Activated T-helper 1 cell treated with anti-CD3 and anti-CD28 coated beads, Interleukin-2, amount 50 U/mL, for 16 hours (primary cell): ENCODE data around the gene STXBP2.
A peak's percentile ranks its signal among the peaks of the same experiment; 100 is the strongest.

Experiments
- DNase-seq, 2 donors: peaks; one replicate each; pipeline ENCODE4 v3.0.0-alpha.2; 2020; ENCODE audit warnings: low read depth in 1 of 2, low spot score in 1 of 2

STXBP2 gene

GRCh38 chr19:7612282-7613274, 24.3 kb upstream of the STXBP2 start:
- DNase-seq = no peak

GRCh38 chr19:7614859-7615741, 21.8 kb upstream of the STXBP2 start:
- DNase-seq = no peak

GRCh38 chr19:7617172-7617571, 19.7 kb upstream of the STXBP2 start:
- no peak for DNase-seq

- DNase-seq = no peak
Observed at GRCh38 chr19:7617735-7618134, 19.2 kb upstream of the STXBP2 start.

GRCh38 chr19:7618348-7618747, 18.6 kb upstream of the STXBP2 start:
- DNase-seq = no peak

DNA sequence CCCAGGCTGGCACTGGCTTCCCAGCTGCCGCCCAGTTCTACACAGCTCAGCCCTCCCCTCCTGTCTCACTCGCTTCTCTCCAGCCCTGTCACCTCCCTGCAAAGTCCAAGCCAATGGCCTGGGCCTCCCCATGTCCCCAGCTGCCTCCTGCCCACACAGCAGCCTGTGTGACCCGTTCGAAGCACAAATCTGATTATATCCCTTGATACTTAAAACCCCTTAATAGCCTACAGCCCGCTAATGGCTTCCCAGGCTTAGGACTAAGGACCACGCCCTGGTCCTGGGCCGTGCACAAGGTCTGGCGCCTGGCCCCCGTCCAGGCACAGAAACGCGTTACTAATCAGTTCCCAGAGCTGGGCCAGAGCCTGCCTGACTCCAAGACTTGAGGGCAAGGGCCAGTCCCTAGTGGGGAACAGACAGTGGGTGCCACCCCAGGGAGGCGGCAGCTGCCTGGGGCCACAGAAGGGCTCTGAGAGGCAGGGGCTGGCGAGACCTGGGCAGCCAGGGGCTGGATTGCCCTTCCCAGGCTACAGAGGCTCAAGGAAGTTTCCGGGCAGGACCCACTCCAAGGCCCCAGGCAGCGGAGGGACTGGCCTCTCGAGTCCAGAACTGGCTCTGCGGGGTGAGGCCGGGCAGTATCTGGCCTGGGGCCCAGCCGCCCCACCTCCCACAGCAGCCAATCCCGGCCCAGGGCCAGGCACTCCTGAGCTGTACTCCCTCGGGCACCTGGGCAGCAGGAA, 18.0 kb upstream of the STXBP2 start:
- no peak for DNase-seq

- no peak for DNase-seq
Observed at GRCh38 chr19:7619671-7620441, 17.1 kb upstream of the STXBP2 start.

GRCh38 chr19:7620442-7621412, 16.2 kb upstream of the STXBP2 start:
- DNase-seq = no peak

GRCh38 chr19:7622933-7623685, 13.8 kb upstream of the STXBP2 start:
- no peak for DNase-seq

GRCh38 chr19:7623725-7624603, 12.9 kb upstream of the STXBP2 start:
- no peak for DNase-seq

GRCh38 chr19:7624810-7625209, 12.1 kb upstream of the STXBP2 start:
- no peak for DNase-seq

GRCh38 chr19:7625763-7626372, 11.0 kb upstream of the STXBP2 start:
- no peak for DNase-seq

DNA sequence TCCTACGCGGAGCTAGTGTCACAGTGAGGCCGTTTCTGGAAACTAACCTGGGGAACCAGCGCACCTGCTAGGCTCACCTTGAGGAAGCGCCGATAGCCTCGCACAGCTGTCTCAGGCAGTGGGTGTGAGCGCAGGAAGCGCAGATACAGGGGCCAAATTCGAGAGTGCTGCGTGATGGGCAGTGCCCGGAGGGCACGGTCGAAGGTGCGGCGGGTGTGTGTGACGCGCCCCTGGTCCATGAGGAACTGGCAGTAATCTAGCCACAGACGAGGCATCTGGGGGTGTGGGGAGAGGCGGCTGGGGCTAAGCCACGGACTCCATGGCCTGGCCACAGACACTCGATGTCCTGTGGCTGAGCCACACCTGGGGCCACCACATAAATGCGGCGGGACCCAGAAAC, 9.7 kb upstream of the STXBP2 start:
- no peak for DNase-seq

DNA sequence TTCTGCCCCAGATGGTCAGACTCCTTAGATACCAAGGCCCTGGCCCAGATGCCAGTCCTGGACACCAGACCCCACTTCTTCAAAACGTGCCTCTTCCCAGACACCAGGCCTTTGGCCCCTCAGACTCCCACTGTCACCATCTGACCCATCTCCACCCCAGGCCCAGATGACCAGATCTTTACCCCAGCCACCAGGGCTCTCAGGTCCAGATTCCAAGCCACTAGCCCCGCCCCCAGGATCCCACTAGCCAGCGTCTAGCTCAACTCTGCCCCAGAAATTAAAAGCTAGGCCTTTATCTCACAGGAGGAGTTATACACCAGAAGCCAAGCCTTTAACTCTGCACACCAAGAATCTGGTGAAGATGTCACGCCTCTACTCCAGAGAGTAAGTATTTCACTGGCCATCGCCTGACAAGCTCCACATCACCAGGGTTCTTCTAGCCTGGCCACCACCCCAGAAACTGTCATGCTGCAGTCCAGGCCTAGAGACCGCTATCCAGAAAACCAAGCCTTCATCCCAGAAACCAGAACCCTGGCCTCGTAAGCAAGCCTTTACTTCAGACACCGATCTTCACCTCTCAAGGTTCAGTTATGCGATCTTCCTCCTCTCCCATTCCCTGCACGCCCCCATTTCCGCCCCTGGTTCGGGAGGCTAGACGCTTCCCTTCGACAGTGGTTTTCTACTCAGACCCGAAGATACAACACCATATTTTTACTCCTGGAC, 8.2 kb upstream of the STXBP2 start:
- no peak for DNase-seq

DNA sequence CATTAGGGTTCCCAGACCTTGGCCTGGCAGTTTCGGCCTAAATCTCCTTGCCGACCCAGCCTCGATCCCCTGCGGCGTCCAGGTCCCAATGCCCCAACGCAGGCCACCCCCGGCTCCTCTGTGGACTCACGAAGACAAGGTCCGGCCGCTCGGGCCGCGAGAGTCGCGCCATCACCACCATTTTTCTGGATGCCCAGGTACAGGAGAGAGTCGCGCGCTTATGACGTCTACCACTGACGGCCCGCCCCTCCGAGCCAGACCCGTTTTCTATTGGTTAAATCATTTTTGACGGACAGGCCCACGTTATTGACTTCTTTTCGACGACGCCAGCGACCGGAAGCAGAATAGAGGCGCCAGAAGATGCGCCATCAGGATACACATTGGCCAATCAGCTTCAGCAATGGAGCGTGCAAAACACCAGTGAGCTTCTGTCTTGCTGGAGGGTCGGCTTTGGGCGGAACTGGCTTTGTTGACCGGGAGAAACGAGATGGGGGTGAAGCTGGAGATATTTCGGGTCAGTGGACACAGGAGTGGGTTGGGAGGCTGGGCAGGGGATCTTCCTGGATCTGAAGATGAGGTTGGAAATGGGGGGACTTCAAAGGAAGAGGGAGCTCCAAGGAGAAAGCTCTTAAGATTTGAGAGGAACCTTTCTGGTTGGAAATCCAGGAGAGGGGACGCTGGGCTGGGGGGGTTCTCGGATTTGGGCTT, 7.4 kb upstream of the STXBP2 start, which contains the start of the genes PET100 and XAB2:
TSS of gene PET100 (plus strand) at position 447 of the 708 bp plus-strand sequence. CDS start at position 488, 41 bp downstream.
TSS of gene XAB2 (minus strand) at position 199 of the 708 bp plus-strand sequence. CDS start at position 181, 18 bp downstream.
- DNase-seq = peak; percentile 91

- DNase-seq = no peak
Observed at GRCh38 chr19:7631577-7631976, 5.3 kb upstream of the STXBP2 start.
